Lower lobe of right lung (tissue), 2 donors: ENCODE results near the gene HLTF. TPM values are rescaled to one million over a fixed set of nuclear protein-coding genes. Genes with fewer than 3 reads are reported as not detected.
A peak's percentile ranks its signal among the peaks of the same experiment; 100 is the strongest.

Experiments used
- ATAC-seq, 2 donors: fragments of 200-7000 bp; cut with Tn5 transposase; one replicate each; pipeline ENCODE4 v1.9.1; 2020 to 2022; ENCODE audit warnings: mild to moderate bottlenecking in 2 of 2, moderate library complexity in 2 of 2
- DNase-seq: peaks from one replicate; pipeline ENCODE4 v3.0.0-alpha.2; 2020
- H3K27ac ChIP-seq: fragments of 200-600 bp; one replicate; pipeline ENCODE4 v1.8.0; 2022
- H3K27me3 ChIP-seq: fragments of 200-600 bp; one replicate; pipeline ENCODE4 v1.8.0; 2022; ENCODE audit warnings: low read depth
- H3K36me3 ChIP-seq: fragments of 200-600 bp; one replicate; pipeline ENCODE4 v1.8.0; 2022; ENCODE audit warnings: mild to moderate bottlenecking
- H3K4me1 ChIP-seq: fragments of 200-600 bp; one replicate; pipeline ENCODE4 v1.8.0; 2022
- H3K4me3 ChIP-seq: fragments of 200-600 bp; one replicate; pipeline ENCODE4 v1.8.0; 2022; ENCODE audit warnings: mild to moderate bottlenecking
- H3K9me3 ChIP-seq: fragments of 200-600 bp; one replicate; pipeline ENCODE4 v1.8.0; 2022
- intact Hi-C: fragments of 100-400 bp; cut with DNase I; formaldehyde crosslinking; loops from one replicate; pipeline ENCODE4 v1.11.0; 2022
- total RNA-seq: library from RNA; stranded (reverse); fragmentation: NEBNext Ultra II Directional; extraction: Animal tissue kit (Norgen Biotek cat#: 25700); gene quantifications from one replicate; pipeline ENCODE4 v1.2.1, GENCODE V29; 2021
- TF ChIP-seq, protein P1 (sequence below): fragments of 200-600 bp; IDR thresholded peaks from one replicate; pipeline ENCODE4 v1.8.0; 2022; ENCODE audit warnings: antibody characterized with exemption, mild to moderate bottlenecking
- donor health status: DM: no; HTN: yes; CAD: no; lungs with severe emphysema.

The HLTF gene
- total RNA-seq, 1 donor from 2014 or later: 18.5 TPM

DNA sequence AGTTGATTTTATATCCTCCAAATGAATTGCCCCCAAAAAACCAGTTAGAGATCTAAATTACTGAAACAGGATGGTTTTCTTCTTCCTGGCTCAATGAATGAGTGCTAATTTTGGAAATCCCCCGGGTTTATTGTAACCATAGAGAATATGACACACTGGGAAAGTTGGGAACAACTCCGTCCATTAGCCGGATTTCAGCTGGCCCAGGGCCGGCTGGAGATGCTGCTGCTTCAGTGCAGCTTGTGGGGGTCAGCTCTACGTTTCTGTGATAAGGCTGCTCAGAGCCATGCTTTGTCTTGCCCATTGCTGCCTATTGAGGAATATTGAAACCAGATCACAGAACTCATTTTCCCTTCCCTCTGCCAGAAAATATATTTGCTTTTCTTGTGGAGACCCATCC lies 74.7 kb downstream of the HLTF start:
- intact Hi-C loops: no loop called here
- ATAC-seq: no peak
- DNase-seq: no peak

GRCh38 chr3:149010966-149011365 lies 75.4 kb downstream of the HLTF start:
- TF ChIP-seq, protein P1, sequence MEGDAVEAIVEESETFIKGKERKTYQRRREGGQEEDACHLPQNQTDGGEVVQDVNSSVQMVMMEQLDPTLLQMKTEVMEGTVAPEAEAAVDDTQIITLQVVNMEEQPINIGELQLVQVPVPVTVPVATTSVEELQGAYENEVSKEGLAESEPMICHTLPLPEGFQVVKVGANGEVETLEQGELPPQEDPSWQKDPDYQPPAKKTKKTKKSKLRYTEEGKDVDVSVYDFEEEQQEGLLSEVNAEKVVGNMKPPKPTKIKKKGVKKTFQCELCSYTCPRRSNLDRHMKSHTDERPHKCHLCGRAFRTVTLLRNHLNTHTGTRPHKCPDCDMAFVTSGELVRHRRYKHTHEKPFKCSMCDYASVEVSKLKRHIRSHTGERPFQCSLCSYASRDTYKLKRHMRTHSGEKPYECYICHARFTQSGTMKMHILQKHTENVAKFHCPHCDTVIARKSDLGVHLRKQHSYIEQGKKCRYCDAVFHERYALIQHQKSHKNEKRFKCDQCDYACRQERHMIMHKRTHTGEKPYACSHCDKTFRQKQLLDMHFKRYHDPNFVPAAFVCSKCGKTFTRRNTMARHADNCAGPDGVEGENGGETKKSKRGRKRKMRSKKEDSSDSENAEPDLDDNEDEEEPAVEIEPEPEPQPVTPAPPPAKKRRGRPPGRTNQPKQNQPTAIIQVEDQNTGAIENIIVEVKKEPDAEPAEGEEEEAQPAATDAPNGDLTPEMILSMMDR: no peak
- DNase-seq (no peak), ATAC-seq (no peak)
- Histone ChIP-seq H3K36me3 (peaks cover 66% of the 10 kb centered on the region), H3K4me1 (peaks cover 19% of the 10 kb centered on the region), H3K4me3 (no peak overlapping the region), H3K9me3 (no peaks in the 10 kb centered on the region), H3K27ac (no peak overlapping the region), H3K27me3 (no peaks in the 10 kb centered on the region)
- intact Hi-C loops: no loop called here

More for the DNA sequence above, 74.7 kb downstream of the HLTF start:
- H3K27me3 ChIP-seq: no peaks in the 10 kb centered on the region
- H3K4me1 ChIP-seq: peaks cover 19% of the 10 kb centered on the region
- no peak overlapping the region for H3K27ac ChIP-seq
- TF ChIP-seq, protein P1: no peak
- no peaks in the 10 kb centered on the region for H3K9me3 ChIP-seq
- peaks cover 66% of the 10 kb centered on the region for H3K36me3 ChIP-seq
- no peak overlapping the region for H3K4me3 ChIP-seq

DNA sequence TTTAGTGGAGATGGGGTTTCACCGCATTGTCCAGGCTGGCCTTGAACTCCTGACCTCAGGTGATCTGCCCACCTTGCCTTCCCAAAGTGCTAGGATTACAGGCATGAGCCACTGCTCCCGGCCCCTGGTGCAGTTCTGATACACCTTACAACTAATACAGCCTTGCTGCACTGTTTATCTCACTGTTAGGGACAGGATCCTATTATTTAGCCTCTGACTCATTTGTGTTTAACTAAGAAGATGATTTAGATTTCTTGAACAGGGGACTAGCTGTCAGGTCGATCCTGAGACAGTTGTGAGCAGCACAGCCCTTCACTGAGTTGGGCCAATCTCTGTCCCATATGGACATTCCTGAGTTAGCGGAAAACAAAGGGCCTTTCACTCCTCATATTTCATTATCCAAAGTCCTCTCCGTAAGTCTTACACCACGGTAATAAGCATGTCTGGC lies 75.8 kb downstream of the HLTF start:
- ATAC-seq: no peak
- Histone ChIP-seq H3K4me3 (no peak overlapping the region), H3K9me3 (no peaks in the 10 kb centered on the region), H3K27ac (no peak overlapping the region), H3K4me1 (peaks cover 19% of the 10 kb centered on the region), H3K36me3 (peaks cover 67% of the 10 kb centered on the region), H3K27me3 (no peaks in the 10 kb centered on the region)
- TF ChIP-seq, protein P1: no peak
- intact Hi-C loops: no loop called here
- no peak for DNase-seq

DNA sequence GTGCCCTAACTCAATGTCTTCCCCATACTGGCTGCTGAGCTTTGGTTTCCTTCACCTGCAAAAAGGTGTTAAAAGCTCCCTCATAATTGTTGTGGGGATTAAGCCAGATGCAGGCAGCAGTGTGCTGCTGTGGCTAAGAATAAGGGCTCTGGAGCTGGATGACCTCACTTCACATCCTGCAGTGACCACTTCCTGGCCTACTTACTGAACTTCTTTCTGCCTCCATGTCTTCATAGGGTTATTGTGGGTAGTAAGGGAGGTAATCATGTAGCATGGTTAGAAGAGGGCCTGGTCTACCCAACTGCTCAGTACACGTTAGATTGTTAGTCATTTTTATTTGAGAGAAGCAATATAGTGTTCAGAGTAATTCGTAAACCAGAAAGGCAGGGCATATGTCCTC lies 76.6 kb downstream of the HLTF start:
- no peak overlapping the region for H3K27ac ChIP-seq
- TF ChIP-seq, protein P1: no peak
- peaks cover 69% of the 10 kb centered on the region for H3K36me3 ChIP-seq
- DNase-seq (no peak), ATAC-seq (peak; percentile 43 to 62)
- no peaks in the 10 kb centered on the region for H3K9me3 ChIP-seq
- intact Hi-C loops: no loop called here
- H3K4me3 ChIP-seq: no peak overlapping the region
- no peaks in the 10 kb centered on the region for H3K27me3 ChIP-seq
- H3K4me1 ChIP-seq: peaks cover 14% of the 10 kb centered on the region

- Histone ChIP-seq H3K4me3 (no peak overlapping the region), H3K9me3 (no peaks in the 10 kb centered on the region), H3K27me3 (no peaks in the 10 kb centered on the region), H3K4me1 (peaks cover 14% of the 10 kb centered on the region), H3K27ac (no peak overlapping the region), H3K36me3 (peaks cover 63% of the 10 kb centered on the region)
- DNase-seq: no peak
- TF ChIP-seq, protein P1: no peak
- intact Hi-C loops: no loop called here
- ATAC-seq: no peak
Measured at GRCh38 chr3:149007567-149008257, 78.6 kb downstream of the HLTF start.
